T follicular helper cell (primary cell): ENCODE data around the gene IAH1.
"Not testable (repeated sequence)": the region's sequence is repeated elsewhere in the genome, so short reads cannot be mapped to it uniquely, and the experiment has no call there.

Experiments
- DNase-seq: peaks from one replicate; pipeline ENCODE4 v3.0.0-alpha.2; 2020; ENCODE audit warnings: low read depth

Gene IAH1

DNA sequence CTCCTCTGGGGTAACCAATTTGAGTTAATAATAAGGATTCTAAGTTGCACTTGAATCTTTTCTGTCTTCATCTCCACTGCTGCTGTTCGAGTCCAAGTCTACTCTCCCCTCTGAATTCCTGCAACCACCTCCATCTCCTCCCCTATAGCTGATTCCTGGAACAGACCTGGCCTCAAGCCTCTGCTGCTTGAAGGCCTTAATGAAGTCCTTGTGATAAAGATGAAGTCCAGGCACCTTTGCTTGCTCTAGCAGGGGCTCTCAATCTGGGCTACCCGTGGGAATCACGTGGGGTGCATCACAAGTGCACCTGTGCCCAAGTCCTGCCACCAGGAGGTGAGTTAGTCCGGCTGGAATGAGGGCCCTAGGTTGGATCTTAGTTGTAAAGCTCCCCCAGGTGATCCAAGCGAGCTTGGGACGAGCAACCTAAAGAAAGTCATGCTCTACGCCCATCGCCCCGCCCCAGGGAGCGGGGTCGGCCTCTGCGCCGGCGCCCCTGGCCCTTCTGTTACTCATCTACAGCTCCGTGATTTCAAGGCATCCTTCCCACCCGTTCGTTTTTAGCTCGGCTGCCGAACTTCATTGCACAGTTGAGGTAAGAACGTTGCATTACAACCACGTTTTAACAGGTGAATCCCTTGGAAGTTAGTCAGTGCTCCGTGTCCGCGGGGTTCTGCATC, 905 bp upstream of the IAH1 start:
- no peak for DNase-seq

DNA sequence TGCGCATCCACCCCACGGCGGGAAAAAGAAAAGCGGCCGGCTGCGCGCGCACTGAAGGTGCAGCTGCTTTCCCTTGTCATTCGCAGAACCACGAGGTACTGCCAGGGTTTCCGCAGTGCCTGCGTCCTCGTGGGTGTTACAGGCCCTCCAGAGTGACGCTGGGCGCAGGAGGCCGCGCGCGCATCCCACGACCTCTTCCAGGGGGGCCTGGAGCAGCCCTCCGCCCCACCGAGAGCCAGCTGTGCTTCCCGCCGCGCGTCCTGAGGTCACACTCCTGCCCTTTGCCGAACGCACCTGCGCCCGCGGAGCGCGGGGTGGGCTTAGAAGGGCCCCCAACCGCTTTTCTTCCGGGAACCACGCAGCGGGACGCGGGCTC, 378 bp upstream of the IAH1 start:
- DNase-seq = peak; percentile 61

DNA sequence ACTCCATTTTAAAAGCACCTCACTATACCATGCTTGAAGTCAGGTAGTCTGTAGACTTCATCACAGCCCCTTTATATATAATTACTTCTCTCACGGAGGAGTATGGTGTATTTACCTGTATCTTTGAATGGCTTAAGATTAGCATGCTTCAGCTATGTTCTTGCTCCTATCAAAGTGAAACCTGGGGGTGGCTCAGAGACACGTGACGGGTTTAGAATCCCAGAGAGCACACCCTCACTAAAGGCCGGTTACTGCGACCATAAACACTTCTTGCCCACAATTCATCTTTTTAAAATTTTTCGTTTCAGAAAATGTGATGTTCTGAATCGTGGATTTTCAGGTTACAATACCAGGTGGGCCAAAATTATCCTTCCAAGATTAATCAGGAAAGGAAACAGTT, 3.6 kb downstream of the IAH1 start:
- DNase-seq = no peak

DNA sequence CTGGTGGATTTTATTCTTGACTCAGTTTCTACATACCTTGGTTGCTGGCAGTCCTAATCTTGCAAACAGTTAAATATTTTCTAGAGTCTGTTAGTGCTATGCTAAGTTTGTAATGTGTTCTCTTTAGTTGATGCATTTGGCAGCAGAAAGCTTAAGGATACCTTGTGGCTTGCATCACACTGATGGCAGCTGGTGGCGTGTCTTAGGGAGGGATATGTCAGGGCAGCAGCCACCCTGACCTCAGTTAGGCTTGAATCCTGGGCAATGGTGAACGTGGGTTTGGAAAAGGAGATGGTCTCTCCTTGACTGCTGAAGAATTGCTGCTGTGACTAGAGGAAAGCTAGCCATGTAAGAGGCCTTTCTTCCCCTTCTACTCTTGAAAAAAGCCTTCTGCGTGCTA, 4.2 kb downstream of the IAH1 start:
- DNase-seq = no peak

DNA sequence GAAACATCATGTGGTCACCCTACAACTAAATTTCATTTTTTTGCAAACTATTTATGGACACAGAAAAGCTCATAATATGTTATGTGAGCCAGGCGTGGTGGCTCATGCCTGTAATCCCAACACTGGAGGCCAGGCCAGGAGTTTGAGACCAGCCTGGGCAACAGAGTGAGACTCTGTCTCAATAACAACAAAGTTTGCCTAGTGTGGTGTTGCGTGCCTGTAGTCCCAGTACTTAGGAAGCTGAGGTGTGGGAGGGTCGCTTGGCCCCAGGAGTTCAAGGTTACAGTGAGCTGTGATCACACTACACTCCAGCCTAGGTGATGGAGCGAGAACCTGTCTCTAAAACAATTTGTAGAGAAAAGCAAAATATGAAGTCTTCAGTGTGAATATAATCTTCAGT, 5.8 kb downstream of the IAH1 start:
- no peak for DNase-seq

DNA sequence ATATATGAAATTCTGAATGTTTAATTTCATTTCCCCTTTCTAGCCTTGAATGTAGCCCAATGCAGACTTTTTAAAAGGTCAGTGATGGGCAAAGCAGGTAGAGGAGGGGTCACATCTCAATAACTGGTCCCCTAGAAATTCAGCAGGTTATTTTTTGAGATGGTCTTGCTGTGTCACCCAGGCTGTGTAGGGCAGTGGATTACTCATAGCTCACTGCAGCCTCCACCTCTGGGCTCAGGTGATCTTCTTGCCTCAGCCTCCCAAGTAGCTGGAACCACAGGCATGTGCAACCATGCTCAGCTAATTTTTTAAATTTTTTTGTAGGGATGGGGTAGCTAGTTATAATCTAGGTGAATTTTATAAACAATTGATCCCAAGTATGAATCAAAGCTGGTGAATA, 8.8 kb downstream of the IAH1 start:
- DNase-seq = no peak

DNA sequence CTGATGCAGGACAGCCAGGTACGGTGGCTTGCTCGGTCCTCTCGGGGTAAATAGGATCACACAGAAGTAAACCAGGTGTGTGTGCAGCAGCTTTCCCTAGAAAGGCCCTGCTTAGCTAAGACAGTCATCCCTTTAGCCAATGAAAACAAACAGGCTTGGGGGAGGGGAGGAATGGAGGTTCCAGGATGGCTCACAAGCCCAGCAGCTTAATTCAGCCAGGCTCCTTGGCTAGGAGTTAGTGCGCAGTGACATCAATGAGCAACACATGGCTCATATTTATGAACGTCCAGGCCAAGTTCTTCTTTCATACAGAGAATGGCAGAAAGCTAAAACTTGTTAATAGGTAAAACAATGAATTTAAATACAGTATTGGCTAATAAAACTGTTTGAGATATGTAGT, 10.2 kb downstream of the IAH1 start:
- DNase-seq = no peak

DNA sequence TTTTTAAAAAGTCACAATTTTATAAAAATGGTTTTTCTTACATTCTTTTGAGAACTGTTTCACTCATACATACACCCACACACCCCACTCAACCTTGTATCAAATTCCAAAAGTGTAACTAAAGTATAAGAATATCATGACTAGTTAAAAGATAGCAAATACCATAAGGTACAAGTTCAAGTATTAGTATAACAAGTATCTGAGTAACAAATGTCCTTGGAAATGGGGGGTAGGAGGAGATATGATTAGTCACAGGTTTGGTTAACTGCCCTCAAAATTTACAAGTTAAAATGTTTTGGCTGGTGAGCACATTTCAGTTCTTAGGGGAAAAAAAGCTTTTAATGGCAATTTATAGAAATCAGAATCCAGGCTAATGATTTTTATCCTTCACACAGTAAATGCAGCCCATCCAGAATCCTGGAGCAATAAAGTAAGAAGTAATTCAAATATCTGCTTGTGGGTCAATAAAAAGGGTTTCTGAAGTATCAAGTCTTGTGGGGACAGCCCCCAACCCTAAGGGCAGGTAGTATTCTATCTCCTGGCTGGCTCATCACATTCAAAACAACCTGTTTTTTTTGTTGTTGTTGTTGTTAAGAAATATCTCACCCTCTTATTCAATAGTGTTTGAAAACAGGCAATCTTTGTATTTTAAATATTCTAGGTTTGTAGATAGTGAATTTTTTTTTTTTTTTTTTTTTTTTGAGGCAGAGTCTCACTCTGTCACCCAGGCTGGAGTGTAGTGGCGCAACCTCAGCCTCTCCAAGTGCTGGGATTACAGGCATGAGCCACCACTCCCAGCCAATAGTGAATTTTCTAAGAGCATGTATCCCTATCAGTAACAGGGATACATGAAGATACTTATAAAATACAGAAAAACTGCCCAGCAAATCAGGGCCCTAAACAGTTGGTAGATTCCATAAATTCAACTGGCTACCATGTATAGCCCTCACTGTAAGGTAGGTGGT, 14.5 kb downstream of the IAH1 start:
- DNase-seq = no peak

DNA sequence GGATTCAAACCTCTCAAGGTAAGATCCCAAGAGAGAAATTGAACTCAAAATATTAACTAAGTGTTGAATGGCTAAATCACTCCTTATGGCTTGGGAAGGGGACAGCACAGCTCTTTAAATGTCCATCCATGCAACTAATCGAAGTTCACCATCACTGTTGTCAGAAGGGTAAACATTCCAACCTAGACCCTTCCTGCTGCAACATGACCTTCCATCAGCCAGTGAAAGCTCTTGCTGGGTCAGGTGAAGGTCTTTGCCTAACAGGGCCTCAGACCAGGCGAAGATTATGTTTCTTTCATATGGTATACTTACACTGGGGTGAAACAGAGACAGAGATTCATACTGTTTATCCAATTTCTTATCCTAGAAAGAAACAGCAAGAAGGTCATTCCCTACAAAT, 16.4 kb downstream of the IAH1 start:
- DNase-seq = no peak

DNA sequence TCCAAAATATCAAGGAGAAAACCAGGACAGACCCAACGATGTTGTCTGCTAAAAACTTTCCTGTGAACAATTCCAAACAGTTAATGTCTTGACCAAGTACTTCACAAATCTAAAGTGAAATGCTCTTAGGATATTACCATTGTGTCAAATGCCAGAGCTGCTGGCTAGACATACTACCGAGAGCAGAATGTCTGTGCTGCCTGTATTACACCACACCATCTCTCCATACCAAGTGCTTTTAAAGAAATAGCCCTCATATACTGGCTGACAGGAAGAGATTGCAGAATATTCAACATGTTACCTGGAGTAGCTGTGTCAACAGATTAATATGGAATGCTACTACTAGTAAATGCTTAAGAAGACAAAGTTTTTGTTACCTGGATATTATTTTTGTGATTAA, 18.6 kb downstream of the IAH1 start:
- no peak for DNase-seq

DNA sequence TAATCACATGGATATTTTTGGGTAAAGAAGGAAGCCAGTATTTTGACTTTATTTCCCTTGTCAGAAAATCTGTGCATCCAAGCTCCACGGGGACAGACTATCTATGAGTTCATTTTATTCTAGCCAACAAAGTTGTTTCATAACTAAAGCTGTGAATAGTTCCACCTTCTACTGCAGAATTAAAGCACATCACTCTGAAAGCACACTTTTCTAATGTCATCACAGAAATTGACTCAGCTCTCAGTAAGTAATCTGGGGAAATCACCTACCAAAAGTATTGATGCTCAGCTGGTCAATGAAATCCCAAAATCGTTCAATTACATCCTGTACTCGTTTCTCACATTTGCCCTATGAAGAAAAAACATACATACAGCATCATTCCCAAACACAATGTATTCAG, 19.1 kb downstream of the IAH1 start:
- DNase-seq = no peak

DNA sequence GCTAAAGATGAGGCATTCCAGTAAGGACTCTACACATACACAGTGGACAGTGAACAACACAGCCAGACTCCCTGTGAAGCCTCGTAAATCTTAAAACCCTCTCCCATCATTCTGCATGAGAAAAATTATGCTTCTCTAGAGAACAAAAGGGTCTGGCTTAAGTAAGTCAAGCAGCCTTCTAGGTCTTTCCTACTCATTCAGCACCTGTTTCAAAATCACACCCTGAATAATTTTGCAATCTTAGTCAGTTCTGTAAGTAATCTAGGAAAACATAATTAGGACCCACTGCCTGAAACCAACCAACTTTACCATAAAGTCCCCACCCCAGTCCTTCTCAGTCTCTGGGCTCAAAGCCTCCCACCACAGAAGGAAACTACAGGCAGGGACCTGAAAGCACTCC, 19.7 kb downstream of the IAH1 start:
- DNase-seq = no peak

DNA sequence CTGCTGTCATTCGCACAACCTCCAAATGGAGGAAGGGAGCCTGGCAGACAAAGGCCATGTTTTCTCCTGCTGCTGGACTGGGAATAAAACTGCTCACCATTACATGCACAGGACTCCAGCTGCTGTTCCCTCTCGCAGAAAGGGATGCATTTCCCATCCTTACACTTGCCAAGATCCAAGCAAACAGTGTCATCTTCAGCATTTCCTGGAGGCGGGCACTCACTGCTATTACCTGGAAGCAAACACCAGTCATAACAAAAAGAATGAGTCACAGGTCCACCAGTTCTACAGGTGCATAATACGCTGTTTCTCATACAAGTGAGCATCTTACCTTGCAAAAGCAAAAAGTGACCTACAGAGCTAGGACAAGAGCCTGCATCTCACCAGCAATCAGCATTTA, 22.7 kb downstream of the IAH1 start:
- no peak for DNase-seq

DNA sequence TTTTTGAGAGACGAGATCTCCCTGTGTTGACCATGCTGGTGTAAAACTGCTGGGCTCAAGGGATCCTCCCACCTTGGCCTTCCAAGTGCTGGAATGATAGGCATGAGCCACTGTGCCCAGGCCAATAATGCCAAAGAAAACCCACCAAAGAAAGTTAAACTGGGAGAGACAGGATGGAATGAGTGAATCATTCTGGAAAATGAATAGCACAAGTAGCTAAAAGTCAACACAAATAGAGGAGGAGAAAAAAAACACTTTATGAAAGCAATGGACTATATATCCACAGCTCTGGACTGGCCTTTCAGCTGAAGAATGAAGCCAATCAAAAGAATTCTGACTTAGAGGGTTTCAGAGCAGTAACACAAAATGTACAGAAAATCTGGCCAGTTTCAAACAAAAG, 23.9 kb downstream of the IAH1 start:
- DNase-seq = no peak

DNA sequence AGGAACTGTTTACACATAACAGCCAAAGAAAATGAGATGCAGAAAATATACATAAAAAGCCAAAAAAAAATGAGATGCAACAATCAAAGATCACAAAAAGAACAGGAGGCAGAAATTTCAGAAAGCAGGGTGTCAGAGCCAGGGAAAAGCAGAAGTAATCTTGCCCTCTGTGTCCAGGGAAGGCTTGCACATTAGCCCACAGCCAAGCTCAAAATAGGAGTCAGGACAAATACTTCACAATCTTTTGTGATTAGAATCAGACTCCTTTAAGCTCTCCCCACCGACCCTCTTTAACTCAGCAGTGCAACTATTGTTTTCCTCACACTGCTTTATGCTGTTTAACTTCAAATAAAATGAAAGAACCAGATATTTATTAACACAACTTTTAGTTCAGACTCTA, 34.6 kb downstream of the IAH1 start:
- DNase-seq = no peak

DNA sequence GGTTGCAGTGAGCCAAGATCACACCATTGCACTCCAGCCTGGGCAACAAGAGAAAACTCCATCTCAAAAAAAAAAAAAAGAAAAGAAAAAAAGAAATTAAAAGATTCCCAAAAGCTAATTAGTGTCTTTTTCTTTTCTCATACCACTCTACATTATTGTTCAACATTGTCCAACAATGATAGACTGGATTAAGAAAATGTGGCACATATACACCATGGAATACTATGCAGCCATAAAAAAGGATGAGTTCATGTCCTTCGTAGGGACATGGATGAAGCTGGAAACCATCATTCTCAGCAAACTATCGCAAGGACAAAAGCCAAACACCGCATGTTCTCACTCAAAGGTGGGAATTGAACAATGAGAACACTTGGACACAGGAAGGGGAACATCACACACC, 39.6 kb downstream of the IAH1 start:
- DNase-seq = not testable (repeated sequence)

DNA sequence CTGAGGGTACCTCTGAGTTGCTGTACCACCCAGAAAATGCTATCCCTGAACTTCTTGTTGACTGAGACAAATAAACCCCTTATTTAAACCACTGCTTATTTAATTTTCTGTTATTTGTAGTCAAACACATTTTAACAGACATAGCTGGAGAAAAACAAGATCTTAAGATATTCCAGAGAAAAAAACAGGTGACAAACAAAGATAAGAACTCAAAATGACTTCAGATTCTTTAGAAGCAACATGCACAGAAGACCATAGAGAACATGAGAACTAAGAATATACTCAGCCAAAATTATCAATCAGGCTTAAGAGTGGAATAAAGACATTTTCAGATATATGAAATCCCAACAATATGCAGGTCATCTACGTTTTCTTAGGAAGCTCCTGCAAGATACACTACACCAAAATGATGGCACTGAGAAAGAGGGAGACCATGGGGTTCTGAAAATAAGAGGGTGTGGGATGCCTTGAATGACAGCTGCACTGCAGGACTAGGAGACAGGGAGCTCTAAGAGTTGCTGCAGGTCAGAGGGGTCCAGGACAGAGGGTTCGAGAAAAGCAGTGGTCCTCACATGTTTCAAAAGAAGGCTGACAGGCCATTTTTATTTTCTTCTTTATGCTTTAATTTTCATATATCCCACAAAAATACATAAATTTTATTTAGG, 42.9 kb downstream of the IAH1 start:
- no peak for DNase-seq

DNA sequence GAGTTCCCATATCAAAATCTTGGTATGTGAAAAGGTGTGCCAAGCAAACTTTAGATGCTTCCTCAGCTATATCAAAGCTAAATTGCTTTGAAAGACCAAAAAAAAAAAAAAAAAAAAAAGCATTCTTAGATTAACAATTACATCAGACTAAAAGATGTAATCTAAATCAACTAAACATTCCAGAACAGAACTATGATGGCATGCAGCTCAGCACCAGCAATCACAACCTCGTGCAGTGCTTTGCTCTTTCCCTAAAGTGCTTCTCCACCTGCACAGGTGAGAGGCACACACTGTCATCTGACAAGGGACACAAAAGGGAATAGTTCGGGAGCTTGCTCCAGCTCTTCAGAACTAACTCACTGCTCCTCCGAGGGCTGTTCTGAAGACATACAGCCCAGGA, 43.8 kb downstream of the IAH1 start:
- no peak for DNase-seq

DNA sequence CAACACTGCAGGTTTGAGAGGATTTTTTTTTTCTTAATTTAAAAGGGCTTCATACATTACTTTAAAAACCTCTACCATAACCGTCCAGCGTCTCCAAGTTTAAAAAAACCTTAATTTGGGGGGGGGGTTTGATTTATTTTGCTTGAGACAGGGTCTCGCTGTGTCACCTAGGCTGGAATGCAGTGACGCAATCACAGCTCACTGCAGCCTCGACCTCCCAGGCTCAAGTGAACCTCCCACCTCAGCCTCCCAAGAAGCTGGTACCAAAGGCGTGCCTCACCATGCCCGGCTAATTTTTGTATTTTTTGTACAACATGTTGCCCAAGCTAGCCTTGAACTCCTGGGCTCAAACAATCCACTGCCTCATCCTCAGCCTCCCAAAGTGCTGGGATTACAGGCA, 44.4 kb downstream of the IAH1 start:
- DNase-seq = no peak

DNA sequence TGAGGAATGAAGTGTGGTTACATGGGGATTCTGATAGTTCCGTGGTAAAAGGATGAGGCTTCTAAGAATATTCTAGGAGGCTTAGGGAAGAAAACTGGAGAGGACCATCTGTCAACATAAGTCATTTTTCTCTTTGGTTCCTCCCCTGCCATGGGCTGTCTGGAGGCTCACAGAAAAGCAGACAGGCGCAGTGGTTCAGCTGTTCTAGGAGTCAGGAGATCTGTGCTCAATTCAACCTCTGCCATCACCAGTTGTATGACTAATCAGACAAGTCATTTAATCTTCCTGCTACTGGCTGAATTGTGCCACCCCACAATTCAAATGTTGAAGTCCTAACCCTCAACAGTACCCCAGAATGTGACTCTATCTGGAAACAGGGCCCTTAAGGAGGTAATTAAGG, 44.9 kb downstream of the IAH1 start:
- DNase-seq = no peak

DNA sequence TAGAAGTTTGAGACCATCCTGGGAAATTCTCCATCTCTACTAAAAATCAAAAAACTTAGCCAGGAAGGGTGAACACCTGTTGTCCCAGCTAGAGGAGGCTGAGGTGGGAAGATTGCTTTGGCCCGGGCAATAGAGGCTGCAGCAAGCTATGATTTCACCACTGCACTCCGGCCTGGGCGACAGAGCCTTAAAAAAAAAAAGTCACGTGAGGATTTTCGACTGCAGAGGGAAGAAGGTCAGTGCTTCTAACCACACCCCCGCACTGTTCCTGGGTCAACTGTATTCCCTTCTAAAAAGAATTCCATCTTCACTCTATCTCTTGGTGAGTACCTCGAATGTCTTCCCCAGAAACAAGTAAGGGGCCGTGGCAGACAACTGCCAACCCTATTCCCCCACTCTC, 49.9 kb downstream of the IAH1 start:
- no peak for DNase-seq

DNA sequence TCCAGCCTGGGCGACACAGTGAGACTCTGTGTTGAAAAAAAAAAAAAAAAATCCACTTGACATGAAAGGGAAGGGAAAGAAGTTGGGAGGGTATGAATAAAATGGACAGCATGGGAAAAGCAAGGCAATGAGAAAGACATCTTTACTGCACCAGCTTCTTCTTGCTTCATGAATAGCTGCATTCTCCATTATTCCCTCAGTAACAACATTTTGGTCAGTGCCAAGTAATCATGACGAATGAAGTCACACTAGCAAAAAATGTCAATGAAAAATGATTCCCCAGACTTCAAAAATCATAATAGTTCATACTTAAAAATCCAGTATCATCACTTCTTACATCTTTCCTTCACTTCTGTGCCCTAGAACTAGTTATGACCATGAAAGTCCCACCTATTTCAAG, 50.9 kb downstream of the IAH1 start:
- DNase-seq = no peak
